Right forelimb (tissue), 1 donor: ENCODE data around the gene TIGD3.

Source experiments
- DNase-seq: peaks from one replicate; pipeline ENCODE4 v3.0.0-alpha.2; 2018

The TIGD3 gene

DNA sequence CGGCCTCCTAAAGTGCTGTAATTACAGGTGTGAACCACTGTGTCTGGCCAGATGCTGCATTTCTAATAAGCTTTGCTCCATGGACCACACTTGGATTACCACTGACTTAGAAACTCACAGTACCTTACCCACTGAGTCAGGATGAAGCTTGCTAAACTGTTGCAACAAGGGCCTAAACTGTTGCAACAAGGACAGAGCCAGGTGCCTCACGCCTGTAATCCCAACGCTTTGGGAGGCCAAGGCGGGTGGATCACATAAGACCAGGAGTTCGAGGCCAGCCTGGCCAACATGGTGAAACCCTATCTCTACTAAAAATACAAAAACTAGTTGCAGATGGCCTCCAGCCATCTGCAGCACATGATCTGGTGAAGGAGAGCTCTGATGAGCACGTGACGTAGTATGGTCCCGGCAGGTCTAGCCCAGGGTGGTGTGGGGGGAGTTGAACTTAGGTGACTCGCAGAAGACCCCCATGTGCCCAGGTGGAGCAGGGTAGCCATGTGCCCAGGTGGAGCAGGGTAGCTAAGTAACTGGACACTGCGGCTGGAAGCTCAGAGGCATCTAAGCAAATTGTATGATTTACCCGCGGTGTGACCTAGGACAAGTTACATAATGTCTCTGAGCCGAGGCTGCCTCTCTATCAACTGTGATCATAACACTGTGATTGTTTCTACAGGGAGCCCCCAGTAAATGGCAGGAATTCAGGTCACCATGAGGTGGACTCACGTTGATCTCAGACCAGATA, 19.5 kb downstream of the TIGD3 start:
- no peak for DNase-seq

DNA sequence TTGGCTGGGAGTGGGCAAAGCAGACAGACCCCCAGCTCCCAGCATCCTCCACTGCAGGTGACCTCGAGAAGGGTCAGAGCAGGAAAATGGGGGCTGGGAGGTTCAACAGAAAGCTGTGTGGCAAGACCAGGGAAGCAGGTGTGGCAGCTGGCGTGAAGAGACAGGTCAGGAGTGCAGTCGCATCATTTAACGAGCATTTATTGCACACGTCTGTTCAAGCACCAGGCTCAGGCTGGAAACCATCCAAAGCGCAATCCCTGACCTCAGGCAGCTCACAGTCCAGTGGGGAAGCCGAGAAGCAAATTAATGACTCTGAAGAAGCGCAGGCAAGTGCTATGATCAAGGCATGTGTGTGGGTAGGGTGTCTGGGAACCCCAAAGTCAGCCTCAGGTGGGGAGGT, 20.5 kb downstream of the TIGD3 start:
- no peak for DNase-seq

DNA sequence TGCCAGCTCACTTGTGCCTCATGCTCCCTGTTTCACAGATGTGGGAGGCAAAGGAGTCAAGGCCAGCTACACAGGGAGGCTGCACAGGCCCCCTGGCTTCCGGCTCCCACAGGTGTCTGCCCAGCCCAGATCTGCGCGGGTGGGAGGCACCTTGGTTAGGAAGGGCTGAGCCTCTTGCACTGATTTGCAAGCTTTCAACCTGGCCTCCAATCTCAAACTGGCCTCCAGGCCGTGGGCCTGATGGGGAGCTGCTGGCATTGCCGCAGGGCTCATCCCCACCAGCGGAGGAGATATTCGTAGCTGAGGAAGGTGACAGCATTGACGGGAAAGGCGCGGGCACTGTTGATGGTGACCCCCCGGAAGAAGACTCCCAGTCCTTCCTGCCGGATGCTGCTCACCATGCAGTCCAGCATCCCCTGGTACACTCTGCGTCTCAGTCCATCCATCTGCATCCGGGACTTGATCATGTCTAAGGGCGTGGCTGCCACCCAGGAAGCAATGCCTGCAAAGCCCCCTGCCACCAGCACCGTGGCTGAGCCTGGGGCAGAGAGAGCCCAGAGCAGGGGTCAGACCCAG, 21.7 kb downstream of the TIGD3 start:
- DNase-seq: no peak

DNA sequence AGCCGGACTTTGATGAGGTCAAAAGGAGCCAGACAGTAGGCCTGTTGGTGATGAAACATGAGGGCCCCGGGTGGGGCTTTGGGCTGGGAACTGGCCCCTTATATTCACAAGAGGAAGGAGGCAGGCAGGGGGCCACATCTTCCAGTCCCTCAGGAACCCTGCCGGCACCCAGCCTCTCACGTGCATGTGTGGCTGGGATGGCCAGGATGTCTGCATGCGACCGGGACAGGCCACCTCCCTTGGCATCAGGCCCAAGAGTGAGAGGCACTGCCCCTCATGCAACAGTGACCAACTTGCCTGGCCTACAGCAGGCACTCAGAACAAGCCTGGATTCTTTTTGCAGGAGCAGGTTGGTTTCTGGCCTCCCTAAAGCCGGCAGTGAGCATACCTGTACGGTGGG, 22.5 kb downstream of the TIGD3 start:
- no peak for DNase-seq

DNA sequence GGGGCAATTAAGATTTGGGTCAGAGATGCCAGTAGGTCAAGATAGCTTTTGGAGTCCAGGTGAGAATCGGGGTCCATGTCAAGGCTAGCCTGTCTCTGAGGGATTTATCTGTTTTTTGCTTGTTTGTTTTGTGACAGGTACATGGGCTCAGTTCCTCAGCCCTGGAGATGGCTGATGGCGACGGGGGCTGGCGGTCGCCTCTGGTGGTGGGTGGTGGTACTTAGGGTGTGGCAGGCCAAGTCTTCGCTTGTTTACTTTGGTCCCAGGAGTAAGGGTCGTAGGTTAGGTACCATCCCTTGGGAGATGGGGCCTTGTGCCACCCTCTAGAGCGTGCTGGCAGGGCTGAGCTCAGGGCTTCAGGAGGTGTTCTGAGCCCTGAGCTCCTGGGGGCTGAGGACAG, 23.2 kb downstream of the TIGD3 start:
- no peak for DNase-seq

DNA sequence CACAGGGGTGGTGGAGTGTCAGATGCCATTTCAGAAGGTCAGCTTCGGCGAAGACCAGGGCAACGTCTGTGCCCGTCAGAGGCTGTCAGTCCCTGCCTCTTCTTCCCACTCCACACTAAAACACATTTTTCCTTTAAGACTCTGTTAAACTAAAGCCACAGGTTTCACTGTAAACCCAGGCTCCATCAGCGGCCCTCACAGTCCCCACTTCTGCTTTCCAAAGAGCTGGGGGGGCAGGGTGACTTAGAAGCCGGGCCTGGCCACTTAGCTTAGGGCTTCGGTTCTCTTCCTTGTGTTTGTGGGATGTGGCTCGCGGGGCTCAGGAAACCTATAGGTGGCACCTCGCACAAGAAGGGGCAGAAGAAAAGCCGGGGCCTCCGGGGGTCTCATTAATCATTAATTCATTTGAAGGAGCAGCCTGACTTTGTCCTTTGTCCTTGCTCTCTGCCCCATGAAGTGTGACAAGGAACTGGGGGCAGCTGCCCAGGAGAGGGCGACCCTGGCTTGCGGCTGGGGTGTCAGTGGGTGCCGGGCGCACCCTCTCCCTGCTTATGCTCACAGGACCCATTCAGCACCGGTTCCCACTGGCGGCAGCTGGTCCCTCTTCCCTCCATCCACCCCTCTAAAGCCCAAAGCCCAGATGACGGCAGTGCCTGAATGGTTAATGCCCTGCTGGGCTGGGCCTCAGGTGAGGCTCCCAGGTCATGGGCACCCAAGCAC, 23.8 kb downstream of the TIGD3 start:
- no peak for DNase-seq

DNA sequence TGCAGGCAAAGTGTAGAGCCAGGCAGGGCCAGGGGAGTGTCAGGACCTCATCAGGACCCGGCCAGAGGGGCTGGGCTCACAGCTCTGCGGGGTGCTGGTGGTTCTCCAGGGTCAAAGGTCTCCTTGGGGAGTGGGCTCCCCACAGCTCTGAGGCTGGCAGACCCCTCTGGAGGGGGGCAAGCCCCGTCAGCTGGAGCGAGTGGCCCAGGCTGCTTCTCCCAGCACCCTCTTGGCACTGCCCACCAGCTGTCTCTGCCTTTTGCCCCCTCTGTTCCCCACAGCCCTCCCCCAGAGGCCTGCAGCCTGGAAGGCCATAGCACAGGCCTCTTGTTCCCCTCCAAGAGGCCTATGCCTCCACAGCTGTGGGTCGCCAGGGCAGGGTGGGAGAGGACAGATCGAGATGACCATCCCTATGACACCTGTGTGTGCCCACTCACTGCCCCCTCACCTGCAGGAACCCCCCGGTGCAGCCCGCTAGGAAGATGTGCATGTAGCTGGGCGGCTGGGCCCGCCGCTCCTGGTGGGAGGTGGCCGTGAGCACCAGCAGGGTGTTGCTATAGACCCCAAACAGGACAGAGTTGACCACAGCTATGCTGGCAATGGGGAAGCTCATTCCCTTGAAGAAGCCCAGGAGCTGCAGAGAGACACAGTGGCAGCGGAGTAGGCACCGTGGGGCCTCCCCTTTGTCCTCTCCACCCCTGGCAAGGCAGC, 24.5 kb downstream of the TIGD3 start:
- no peak for DNase-seq

DNA sequence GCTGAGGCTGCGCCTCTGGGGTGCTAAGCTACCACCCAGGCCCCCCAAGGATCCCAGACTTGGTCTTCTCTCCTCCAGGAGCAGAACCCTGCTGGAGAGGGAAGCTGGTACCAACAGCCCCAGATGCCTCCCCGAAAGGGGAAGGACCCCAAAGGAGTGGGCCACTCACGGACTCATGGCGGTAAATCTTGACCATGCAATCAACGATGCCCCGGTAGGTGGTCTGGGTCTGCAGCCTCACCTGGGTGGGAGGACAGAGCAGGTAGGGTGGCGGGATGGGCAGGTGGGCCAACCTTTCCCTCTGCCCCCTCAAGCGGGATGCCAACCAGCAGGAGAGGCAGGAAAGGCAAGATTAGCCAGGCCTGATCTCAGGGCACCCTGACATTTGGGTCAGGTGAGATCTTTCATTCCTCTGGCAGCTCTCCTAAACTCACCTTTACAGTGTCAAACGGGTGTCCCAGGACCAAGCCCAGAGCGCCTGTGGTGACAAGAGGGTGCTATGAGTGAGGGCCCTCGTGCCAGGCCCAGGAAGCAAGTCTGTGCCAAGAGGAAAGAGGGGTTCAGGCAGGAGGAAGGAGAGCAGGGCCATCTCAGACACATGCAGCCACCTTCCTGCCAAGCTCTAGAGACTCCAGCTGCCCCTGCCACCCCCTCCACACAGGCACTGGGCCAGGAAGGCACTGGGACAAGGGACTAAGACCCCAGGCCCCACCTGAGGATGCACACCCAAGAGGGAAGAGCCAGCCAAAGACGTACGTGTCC, 25.3 kb downstream of the TIGD3 start:
- DNase-seq: no peak

DNA sequence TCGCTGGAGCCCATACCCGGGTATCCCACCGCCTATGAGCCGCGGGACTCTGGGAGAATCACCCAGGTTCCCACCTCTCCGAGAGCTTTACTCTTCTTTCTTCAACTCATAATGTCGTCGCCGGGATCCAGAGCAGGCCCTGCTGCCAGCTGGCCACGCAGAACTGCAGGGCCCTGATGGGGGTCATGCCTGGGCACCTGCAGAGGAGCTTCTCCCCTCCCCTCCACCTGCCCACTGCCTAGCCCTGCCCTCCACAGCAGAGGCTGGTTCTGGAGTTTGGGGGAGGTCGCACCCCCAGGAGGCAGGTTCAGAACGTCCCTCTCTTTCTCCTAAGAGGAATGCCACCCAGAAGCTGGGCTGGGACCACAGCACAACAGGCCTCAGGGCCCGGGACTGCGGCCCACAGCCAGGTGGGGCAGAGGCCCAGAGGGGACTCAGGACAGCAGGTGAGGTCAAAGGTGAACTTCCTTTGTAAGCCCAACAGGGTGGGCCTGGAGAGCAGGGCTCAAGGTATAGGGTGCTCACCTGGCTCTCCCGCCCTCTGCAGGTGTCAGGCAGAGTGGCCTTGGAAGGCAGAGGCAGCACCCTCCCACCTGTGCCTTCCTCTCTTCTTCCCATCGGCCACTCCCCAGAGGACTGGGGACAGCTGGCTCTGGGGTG, 26.0 kb downstream of the TIGD3 start:
- DNase-seq: no peak

DNA sequence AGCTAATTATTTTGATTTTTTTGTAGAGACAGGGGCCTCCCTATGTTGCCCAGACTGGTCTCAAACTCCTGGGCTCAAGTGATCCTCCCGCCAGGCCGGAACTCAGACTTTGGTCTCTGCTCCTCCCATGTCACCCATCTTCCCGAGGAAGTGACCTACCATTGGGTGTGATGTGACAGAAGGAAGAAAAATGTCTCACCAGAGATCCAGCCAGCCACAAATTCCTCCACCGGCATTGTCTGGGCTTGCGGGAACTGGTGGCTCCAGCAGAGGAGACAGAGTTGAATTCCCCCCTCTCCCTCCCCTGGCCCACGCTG, 27.1 kb downstream of the TIGD3 start:
- no peak for DNase-seq

DNA sequence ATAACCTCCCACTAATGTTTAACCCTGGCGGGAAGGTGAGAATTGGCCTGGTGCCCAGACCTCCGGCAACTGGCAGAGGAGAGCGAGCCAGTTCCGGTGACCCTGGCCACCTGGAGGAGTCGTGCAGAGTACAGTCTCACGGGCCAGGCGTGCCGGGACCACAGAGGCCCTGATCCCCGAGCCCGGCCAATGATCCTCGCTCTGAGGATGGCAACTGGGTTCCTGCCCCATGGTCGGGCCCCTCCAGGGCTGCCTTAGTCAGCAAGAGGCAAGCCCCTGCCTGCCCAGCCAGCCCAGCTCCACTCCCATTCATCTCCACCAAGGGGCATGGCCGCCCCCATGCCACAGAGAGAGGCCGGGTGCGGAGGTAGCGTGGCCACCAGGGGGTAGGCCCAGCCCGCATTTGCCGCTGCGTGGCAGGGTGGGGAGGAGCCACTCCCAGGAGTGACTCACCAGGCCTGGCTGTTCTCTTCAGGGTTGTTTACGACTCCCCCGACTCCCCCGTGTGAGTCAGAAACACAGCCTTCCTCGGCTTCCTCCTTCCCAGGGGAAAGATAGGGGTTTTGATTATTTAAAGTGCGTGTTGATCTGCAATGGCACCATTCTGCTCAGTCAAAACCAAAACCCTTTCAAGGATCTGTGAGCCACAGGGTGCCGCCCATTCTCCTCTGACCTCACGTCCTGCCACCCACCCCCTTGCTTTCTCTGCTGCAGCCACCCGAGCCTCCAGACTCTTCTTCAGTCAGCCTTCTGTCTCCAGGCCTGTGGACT, 27.7 kb downstream of the TIGD3 start, which contains the start of gene SLC25A45:
TSS of gene SLC25A45 (minus strand) at position 614 of the 771 bp plus-strand sequence. CDS start 695 bp downstream, outside the sequence.
- peak; percentile 87 for DNase-seq

DNA sequence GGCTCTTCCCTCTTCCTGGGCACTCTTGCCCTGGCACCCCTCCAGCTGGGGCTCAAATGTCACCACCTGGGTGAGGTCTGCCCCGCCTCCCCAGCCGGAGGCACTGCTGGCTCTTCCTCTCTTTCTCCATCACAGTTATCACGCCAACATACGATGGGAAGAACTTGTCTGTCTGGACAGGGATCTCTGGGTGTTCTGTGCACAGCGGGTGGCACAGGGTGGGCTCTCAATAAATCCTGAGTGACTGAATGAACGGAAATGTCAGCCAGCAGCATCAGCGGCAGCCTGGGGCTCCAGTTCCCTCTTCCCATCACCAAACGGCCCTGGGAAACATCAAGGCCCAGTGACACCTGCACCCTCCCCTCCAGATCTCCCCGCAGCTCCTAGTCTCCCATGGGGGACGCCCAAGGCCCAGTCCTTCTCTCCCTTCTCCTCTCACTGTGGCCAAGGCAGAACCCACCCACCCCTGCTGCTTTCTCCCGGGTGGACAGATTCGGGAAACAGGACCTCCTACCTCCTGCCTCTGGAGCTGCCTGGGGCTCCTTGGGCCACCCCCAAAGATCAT, 28.3 kb downstream of the TIGD3 start:
- peak; percentile 76 for DNase-seq

DNA sequence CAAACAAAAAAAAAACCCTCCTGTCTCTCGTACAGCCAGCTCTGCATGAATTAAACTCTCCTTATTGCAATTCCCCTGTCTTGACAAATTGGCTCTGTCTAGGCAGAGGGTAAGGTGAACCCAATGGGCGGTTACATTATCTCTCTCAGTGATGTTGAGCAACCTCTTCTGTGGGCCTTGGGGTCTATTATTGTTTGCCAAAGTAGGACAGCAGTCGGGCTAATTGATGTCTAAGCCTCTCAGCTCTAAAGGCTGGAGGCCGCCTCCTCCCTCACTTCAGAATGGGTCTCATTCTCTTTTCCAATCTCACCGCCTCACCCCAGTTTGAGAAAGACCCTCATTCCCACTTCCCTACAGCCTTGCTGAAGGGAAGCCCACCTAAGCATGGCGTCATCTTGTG, 29.2 kb downstream of the TIGD3 start:
- no peak for DNase-seq

DNA sequence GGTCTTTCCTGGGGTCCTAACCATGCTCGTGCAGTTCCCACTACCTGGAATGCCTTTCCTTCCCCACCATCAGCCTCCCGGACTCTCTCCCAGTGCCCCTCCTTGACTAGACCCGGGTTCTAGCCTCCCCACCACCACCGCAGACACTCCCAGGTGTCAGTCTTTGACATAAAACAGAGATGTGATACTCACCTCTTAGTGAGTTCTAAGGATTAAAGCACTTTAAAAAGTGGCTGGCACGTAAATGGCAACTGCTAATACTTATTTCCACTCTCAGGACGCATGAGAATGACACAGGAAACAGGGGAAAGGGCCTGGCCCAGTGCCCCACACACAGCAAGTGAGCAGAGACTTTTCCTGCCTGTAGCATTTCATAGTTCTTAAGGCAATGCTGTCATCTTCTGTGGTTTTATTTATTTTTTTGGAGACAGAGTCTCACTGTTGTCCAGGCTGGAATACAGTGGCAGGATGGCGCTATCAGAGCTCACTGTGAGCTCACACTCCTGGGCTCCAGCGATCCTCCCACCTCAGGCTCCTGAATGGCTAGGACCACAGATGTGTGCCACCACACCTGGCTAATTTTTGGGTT, 29.8 kb downstream of the TIGD3 start:
- DNase-seq: no peak

DNA sequence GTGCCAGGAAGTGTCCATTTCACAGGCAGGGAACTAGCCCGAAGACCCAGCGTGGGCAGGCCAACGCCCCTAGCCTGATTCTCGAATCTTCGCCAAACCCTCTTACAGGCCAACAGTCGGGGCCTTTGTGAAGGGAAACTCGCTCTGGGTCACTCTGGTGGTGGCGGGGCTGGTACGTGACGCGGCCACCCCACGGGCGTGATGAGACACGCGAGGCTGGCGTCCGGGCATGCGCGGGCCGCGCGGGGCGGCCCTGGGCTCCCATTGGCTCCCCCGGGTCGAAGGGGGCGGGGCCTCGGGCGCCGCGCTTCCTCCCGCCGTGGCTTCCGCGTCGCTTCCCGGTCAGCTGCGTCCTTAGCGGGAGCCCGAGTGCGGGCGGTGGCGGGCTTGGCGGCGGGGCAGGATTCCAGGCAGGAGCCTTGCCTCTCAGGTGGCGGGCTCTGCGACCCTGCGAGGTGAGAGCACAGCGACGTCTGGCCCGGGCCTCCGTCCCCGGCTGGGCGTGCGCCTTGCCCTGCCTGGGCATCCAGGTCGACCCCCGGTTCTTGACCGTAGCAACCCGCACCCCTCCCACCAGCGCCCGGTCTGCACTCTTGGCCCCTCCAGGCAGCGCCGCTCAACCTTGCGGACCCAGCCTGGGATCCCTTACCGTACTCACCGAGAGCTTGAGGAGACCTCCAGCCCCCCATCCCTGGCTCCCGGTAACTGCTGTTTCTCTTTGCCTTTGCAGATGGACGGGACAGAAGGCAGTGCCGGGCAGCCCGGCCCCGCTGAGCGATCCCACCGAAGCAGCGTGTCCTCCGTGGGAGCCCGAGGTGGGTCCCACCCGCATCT, 32.0 kb downstream of the TIGD3 start, which contains the start of gene FRMD8:
TSS of gene FRMD8 (plus strand) at position 331 of the 834 bp plus-strand sequence. CDS start at position 731, 400 bp downstream.
- peak; percentile 93 for DNase-seq

DNA sequence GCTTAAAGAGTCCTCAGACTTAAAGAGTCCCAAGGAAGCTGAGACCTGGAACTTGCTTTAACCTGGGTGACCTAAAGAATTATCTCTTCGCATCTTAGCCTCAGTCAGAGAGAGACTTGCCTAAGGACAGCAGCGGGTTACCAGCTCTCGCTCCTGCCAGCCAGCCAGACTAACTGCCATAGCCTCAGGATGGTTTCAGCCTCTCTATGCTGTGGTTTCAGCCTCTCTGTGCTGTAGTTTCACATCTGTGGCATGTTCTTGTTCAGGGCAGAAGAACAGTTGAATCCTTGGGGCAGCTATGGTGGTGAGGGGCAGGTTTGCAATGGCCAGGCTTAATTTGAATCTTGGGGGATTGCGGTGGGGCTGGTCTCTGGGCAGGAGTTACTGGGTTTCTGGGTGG, 34.2 kb downstream of the TIGD3 start:
- DNase-seq: no peak

DNA sequence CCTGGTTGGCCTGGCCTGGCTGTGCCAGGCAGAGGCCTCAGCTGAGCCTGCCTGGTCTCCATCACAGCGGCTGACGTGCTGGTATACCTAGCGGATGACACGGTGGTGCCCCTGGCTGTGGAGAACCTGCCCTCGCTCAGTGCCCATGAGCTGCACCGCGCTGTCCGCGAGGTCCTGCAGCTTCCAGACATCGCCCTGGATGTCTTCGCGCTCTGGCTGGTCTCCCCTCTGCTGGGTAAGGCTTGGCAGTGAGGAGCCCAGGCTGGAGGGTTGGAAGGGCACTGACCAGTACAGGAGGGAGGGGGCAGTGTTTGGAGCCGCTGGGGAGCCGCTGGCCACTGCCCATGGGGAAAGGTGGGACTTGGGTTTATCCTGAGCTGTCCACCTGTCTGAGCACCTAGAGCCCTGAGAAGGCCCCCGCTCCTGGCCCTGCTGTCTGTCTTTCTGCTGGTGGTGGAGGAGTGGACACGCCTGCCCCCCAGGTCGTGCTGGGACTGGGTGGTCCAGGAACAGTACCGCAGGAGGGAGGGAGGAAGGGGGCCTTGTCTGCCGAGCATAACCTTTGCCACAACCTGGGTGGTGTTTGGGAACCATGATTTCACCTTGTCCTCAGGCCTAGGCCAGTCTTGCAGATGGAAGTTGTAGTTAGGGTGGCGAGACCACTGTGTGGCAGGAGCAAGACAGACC, 34.9 kb downstream of the TIGD3 start:
- no peak for DNase-seq

DNA sequence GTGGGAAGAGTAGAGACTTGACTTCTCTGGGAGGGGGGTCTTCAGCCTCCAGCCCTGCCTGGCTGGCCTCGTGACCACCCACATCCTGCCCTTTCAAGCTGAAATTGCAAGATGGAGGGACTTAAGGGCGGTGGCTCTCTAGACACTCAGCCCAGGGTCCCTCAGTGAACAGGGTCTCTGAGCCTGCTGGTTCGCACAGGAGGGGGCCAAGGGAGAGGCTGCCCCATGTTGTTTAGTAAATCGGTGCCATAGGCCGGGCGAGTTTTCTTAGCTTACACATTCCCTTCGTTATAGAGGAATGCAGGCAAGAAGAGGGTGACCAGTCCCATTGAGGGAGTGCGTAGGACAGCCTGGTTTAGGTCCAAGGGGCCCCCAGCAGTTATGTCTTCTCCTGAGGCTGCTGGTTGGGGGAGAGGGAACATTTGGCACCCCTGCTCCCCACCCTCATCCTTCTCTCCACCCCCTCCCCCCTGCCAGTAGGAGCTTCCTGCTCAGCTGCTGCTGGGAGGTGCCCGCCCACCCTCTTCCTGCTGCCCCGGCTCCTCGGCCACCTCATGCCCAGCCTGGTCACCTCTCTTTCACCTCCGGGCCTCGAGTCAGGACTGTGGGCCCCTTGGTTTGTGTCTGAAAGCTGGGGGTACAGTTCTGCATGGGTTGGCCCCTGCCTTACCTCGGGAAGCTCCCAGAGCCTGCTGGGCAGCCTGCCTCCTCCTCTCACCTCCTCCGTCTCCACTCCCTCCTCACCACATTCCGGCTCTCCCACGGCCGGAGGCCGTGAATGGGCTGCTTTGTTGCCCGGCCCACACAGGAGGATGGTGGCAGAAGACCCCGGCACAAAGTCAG, 35.8 kb downstream of the TIGD3 start:
- DNase-seq: no peak
